ELR (cell line): ENCODE measurements around the gene GPATCH11.

Experiments
- DNase-seq: peaks from one replicate; pipeline ENCODE4 v3.0.0-alpha.2; 2015; ENCODE audit warnings: low read depth

GPATCH11 gene

GRCh38 chr2:37109523-37109922 is 25.2 kb downstream of the GPATCH11 start:
- no peak for DNase-seq

GRCh38 chr2:37110306-37111212 is 26.2 kb downstream of the GPATCH11 start:
- no peak for DNase-seq

- no peak for DNase-seq
Observed at GRCh38 chr2:37111958-37112357, 27.6 kb downstream of the GPATCH11 start.

- no peak for DNase-seq
Observed at GRCh38 chr2:37117566-37117965, 33.2 kb downstream of the GPATCH11 start.

- no peak for DNase-seq
Observed at GRCh38 chr2:37119157-37119556, 34.8 kb downstream of the GPATCH11 start.

- DNase-seq: no peak
Observed at GRCh38 chr2:37125416-37125815, 41.1 kb downstream of the GPATCH11 start.

GRCh38 chr2:37132914-37133313 is 48.6 kb downstream of the GPATCH11 start:
- no peak for DNase-seq

DNA sequence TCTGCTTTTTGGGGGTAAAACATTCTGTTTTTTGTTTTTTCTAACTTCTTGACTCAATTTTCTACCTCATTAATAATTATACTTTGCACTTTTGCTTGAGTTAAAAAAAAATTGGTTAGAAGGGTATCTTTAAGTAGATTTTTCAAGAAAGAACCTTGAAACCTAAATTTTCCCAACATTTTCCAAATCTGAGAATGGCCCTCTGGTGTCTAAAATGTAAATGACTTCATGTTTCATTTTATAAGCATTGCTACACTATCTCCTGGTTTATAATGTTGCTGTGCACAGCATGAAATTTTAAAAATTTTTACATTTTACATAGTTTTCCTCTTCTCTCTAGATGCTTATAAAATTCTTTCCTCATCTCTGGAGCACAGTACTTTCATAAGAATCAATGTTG is 58.2 kb downstream of the GPATCH11 start:
- DNase-seq: no peak

DNA sequence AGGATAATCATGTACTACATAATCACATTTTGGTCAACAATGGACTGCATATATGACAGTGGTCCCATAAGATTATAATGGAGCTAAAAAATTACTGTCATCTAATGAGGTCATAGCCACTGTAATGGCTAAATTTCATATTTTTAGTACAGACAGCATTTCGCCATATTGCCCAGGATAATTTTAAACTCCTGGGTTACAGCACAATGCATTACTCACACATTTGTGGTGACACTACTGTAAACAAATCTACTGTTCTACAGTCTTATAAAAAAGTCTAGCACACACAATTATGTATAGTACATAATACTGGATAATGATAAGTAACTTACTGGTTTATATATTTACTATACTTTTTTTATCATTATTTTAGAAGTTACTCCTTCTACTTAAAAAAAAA is 59.7 kb downstream of the GPATCH11 start:
- DNase-seq: peak; percentile 72

DNA sequence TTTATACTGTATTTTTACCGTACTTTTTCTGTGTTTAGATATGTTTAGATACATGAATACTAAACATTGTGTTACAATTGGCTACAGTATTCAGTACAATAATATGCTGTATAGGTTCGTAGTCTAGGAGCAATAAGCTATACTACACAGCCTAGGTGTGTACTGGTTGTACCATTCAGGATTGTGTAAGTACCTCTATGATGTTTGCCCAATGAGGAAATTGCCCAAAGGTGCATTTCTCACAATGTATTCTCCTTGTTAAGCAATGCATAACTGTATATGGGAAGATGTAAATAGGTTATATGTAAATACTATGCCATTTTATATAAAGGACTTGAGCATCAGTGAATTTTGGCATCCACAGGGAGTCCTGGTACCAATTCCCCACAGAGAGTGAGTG is 61.7 kb downstream of the GPATCH11 start:
- no peak for DNase-seq

DNA sequence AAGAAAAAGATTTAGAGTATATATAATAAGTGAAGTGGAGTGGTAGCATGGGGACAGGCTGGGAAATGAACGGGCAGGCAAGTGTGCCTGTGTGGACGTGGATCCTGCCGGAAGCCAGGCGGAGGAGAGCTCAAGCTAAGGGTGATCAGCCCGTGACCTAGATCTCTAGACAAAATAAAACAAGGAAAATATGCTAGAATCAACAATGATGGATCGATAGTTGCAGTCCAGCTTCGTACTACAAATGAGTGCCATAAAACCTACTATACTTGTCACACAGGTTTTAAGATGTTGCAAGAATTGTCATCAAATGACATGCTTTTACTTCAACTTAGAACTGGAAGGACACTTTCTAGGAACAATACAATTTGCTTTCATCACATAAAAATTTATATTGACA is 64.0 kb downstream of the GPATCH11 start:
- no peak for DNase-seq
